Hindlimb muscle (tissue), 1 donor: Measurements from ENCODE around the gene ZNF483. TPM values are rescaled to one million over a fixed set of nuclear protein-coding genes. Genes with fewer than 3 reads are reported as not detected.
"Not testable (repeated sequence)": the region's sequence is repeated elsewhere in the genome, so short reads cannot be mapped to it uniquely, and the experiment has no call there.

Experiments
- DNase-seq: peaks from one replicate; pipeline ENCODE4 v3.0.0-alpha.2; 2013
- polyA plus RNA-seq: library from polyadenylated mRNA; unstranded; fragments of 120-200 nt; gene quantifications from one replicate; pipeline ENCODE4 v1.2.1, GENCODE V29; 2013; ENCODE audit not compliant: insufficient read length

Gene ZNF483
- polyA plus RNA-seq, 1 donor, result 1.5 TPM

- DNase-seq, result no peak
Measured at GRCh38 chr9:111613436-111614040, 88.6 kb downstream of the ZNF483 start.

- DNase-seq, result no peak
Measured at GRCh38 chr9:111615928-111616327, 90.9 kb downstream of the ZNF483 start.

GRCh38 chr9:111617349-111617748 lies 92.4 kb downstream of the ZNF483 start:
- DNase-seq, result not testable (repeated sequence)

GRCh38 chr9:111621895-111622480 lies 97.0 kb downstream of the ZNF483 start:
- no peak for DNase-seq

GRCh38 chr9:111622626-111623025 lies 97.6 kb downstream of the ZNF483 start:
- DNase-seq, result no peak

Other genes with a start within 250 kb of the ZNF483 start
- gene OR2K2, start 195.0 kb upstream of the ZNF483 start, polyA plus RNA-seq, result not detected
- 152 TPM for gene ECPAS, start 40.8 kb upstream of the ZNF483 start, polyA plus RNA-seq
- gene PTGR1, start 74.5 kb downstream of the ZNF483 start, polyA plus RNA-seq, result 64.2 TPM
- 7.8 TPM for gene DNAJC25, start 106.2 kb downstream of the ZNF483 start, polyA plus RNA-seq
- 41.6 TPM for gene GNG10, start 136.4 kb downstream of the ZNF483 start, polyA plus RNA-seq